K562 (cell line): ENCODE measurements around the gene ENTREP3. TPM values are rescaled to one million over a fixed set of nuclear protein-coding genes. Genes with fewer than 3 reads are reported as not detected.

Source experiments
- CEBPZ ChIP-seq: fragments of 150-350 bp; IDR thresholded peaks from 2 replicates; pipeline ENCODE4 v1.6.1; 2014; ENCODE audit warnings: low read depth, mild to moderate bottlenecking, low read length, borderline replicate concordance
- CREB5 ChIP-seq: fragments of 250-450 bp; sonication (Bioruptor Pico); IDR thresholded peaks from 2 replicates; pipeline ENCODE4 v1.5.0; 2020; ENCODE audit warnings: mild to moderate bottlenecking
- ESRRA ChIP-seq: fragments of 450-650 bp; IDR thresholded peaks from 2 replicates; pipeline ENCODE4 v1.6.1; 2014; ENCODE audit warnings: low read depth, mild to moderate bottlenecking, moderate library complexity, borderline replicate concordance
- FOSL1 ChIP-seq: fragments of 200-800 bp; sonication (Bioruptor generic); conservative IDR thresholded peaks from 2 replicates; pipeline ENCODE4 v1.6.1; 2016; ENCODE audit warnings: missing genetic modification characterization, missing compliant biosample characterization
- HMG20B ChIP-seq: fragments of 250-450 bp; sonication (Bioruptor Pico); IDR thresholded peaks from 2 replicates; pipeline ENCODE4 v1.5.0; 2021; ENCODE audit warnings: mild to moderate bottlenecking
- HOXB6 ChIP-seq: fragments of 250-450 bp; sonication (Bioruptor Pico); IDR thresholded peaks from 2 replicates; pipeline ENCODE4 v1.5.1; 2022; ENCODE audit warnings: mild to moderate bottlenecking, borderline replicate concordance
- ILF3 ChIP-seq: fragments of 450-650 bp; IDR thresholded peaks from 2 replicates; pipeline ENCODE4 v1.6.1; 2018; ENCODE audit warnings: antibody characterized with exemption, mild to moderate bottlenecking, moderate library complexity, borderline replicate concordance
- MLLT1 ChIP-seq, 2 experiments: fragments of 450-650 bp; IDR thresholded peaks; 2 replicates each; pipeline ENCODE4 v1.6.1; 2016
- NFE2L1 ChIP-seq: fragments of 450-650 bp; IDR thresholded peaks from 2 replicates; pipeline ENCODE4 v1.6.1; 2016; ENCODE audit warnings: missing genetic modification characterization, low read depth, mild to moderate bottlenecking, missing compliant biosample characterization, moderate library complexity, borderline replicate concordance
- PHF20 ChIP-seq: fragments of 450-650 bp; IDR thresholded peaks from 2 replicates; pipeline ENCODE4 v1.6.1; 2018; ENCODE audit not compliant: partially characterized antibody
- POLR3A ChIP-seq: IDR thresholded peaks from 2 replicates; pipeline ENCODE4 v1.6.1; 2011; ENCODE audit warnings: borderline replicate concordance, mild to moderate bottlenecking, moderate library complexity; ENCODE audit not compliant: insufficient read length, insufficient read depth; ENCODE audit errors: extremely low read depth
- SMARCA5 ChIP-seq: fragments of 450-650 bp; IDR thresholded peaks from 2 replicates; pipeline ENCODE4 v1.6.1; 2016
- STAG1 ChIP-seq: sonication (generic); formaldehyde crosslinking; IDR thresholded peaks from 2 replicates; pipeline ENCODE4 v1.5.0; 2020; ENCODE audit warnings: missing genetic modification reagents, borderline replicate concordance
- XRCC5 ChIP-seq: fragments of 200-400 bp; formaldehyde crosslinking; IDR thresholded peaks from 2 replicates; pipeline ENCODE4 v1.6.1; 2017; ENCODE audit warnings: low read depth, mild to moderate bottlenecking, low read length
- ZNF184 ChIP-seq: sonication (generic); formaldehyde crosslinking; IDR thresholded peaks from 2 replicates; pipeline ENCODE4 v1.5.0; 2020; ENCODE audit warnings: missing genetic modification reagents
- ZNF224 ChIP-seq: sonication (generic); formaldehyde crosslinking; IDR thresholded peaks from 2 replicates; pipeline ENCODE4 v1.8.0; 2022; ENCODE audit warnings: mild to moderate bottlenecking, missing genetic modification reagents
- ZNF232 ChIP-seq: sonication (generic); formaldehyde crosslinking; IDR thresholded peaks from 2 replicates; pipeline ENCODE4 v1.8.0; 2022; ENCODE audit warnings: mild to moderate bottlenecking, missing genetic modification reagents
- ZNF436 ChIP-seq: fragments of 250-450, 450-650 bp; sonication (Bioruptor Pico); formaldehyde crosslinking; IDR thresholded peaks from 2 replicates; pipeline ENCODE4 v1.7.0; 2020; ENCODE audit warnings: mild to moderate bottlenecking
- ZNF449 ChIP-seq: fragments of 250-450 bp; sonication (Bioruptor Pico); IDR thresholded peaks from 2 replicates; pipeline ENCODE4 v1.8.0; 2022; ENCODE audit warnings: moderate library complexity, mild to moderate bottlenecking, inconsistent platforms
- ZNF75A ChIP-seq: fragments of 450-650 bp; formaldehyde crosslinking; IDR thresholded peaks from 2 replicates; pipeline ENCODE4 v1.4.0; 2020; ENCODE audit warnings: mild to moderate bottlenecking
- ZNF79 ChIP-seq: fragments of 250-450 bp; sonication (Bioruptor Pico); IDR thresholded peaks from 2 replicates; pipeline ENCODE4 v1.4.0; 2020; ENCODE audit warnings: low read depth, mild to moderate bottlenecking, moderate library complexity
- polyA plus RNA-seq, 8 experiments: library from polyadenylated mRNA; depleted of rRNA in 4 of 8; stranded (reverse) in 5 of 8; unstranded in 3 of 8; fragments of >200 nt; fragmentation: Nextera tagmentation in 2 of 8; fragmentation: Illumina TruSeq in 1 of 8; extraction: Ambion mirVana in 2 of 8; extraction: Trizol in 1 of 8; gene quantifications; 2 replicates each; pipeline versions ENCODE4 v1.2.1 to v1.2.3, GENCODE V29; 2011 to 2014; ENCODE audit warnings: inconsistent platforms in 1 of 8, missing spikeins in 1 of 8
- total RNA-seq, 7 experiments: library from RNA; depleted of rRNA in 6 of 7; stranded (reverse); fragments of >200 nt in 6 of 7; fragmentation: Illumina TruSeq in 2 of 7; extraction: Trizol in 2 of 7; gene quantifications; 2 replicates each; pipeline versions ENCODE4 v1.2.1 to v1.2.3, GENCODE V29; 2011 to 2021; ENCODE audit warnings: low replicate concordance in 1 of 7

Gene ENTREP3
- total and polyA plus RNA-seq, 9 of the 15 experiments (the other 6 are each of a cell fraction or from before 2014, with no cell fraction given): 1.9 to 41.8 (median 5.9) TPM

GRCh38 chr1:155208541-155209311, 46.6 kb downstream of the ENTREP3 start, which contains the start of gene MTX1 (continued):
- TF ChIP-seq CEBPZ (no peak), ILF3 (no peak), HMG20B (CRISPR knock-in tag) (no peak), POLR3A (no peak), NFE2L1 (tag) (no peak), ZNF449 (CRISPR knock-in tag) (no peak), ESRRA (no peak; the same call in 1 of the 2 replicates), MLLT1 (IDR thresholded peaks at IDR 0.05) (0 out of 4 replicates have a peak, but pooled peaks of 1 of the 2 experiments have one; percentile 27), CREB5 (CRISPR knock-in tag) (no peak), FOSL1 (tag) (peak; percentile 58; the same call in 1 of the 2 replicates), STAG1 (CRISPR knock-in tag) (peak; percentile 46), ZNF224 (CRISPR knock-in tag) (no peak), PHF20 (peak; percentile 74), ZNF184 (no peak), HOXB6 (CRISPR knock-in tag) (no peak), ZNF232 (no peak), ZNF79 (CRISPR knock-in tag) (no peak), ZNF75A (no peak), XRCC5 (peak; percentile 54; the same call in 1 of the 2 replicates), SMARCA5 (no peak), ZNF436 (CRISPR knock-in tag) (no peak)
